ENCODE data around the gene REV3L.
"Not testable (repeated sequence)": the region's sequence is repeated elsewhere in the genome, so short reads cannot be mapped to it uniquely, and the experiment has no call there.

REV3L gene, protein sequence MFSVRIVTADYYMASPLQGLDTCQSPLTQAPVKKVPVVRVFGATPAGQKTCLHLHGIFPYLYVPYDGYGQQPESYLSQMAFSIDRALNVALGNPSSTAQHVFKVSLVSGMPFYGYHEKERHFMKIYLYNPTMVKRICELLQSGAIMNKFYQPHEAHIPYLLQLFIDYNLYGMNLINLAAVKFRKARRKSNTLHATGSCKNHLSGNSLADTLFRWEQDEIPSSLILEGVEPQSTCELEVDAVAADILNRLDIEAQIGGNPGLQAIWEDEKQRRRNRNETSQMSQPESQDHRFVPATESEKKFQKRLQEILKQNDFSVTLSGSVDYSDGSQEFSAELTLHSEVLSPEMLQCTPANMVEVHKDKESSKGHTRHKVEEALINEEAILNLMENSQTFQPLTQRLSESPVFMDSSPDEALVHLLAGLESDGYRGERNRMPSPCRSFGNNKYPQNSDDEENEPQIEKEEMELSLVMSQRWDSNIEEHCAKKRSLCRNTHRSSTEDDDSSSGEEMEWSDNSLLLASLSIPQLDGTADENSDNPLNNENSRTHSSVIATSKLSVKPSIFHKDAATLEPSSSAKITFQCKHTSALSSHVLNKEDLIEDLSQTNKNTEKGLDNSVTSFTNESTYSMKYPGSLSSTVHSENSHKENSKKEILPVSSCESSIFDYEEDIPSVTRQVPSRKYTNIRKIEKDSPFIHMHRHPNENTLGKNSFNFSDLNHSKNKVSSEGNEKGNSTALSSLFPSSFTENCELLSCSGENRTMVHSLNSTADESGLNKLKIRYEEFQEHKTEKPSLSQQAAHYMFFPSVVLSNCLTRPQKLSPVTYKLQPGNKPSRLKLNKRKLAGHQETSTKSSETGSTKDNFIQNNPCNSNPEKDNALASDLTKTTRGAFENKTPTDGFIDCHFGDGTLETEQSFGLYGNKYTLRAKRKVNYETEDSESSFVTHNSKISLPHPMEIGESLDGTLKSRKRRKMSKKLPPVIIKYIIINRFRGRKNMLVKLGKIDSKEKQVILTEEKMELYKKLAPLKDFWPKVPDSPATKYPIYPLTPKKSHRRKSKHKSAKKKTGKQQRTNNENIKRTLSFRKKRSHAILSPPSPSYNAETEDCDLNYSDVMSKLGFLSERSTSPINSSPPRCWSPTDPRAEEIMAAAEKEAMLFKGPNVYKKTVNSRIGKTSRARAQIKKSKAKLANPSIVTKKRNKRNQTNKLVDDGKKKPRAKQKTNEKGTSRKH (N-terminal part only)

DNA sequence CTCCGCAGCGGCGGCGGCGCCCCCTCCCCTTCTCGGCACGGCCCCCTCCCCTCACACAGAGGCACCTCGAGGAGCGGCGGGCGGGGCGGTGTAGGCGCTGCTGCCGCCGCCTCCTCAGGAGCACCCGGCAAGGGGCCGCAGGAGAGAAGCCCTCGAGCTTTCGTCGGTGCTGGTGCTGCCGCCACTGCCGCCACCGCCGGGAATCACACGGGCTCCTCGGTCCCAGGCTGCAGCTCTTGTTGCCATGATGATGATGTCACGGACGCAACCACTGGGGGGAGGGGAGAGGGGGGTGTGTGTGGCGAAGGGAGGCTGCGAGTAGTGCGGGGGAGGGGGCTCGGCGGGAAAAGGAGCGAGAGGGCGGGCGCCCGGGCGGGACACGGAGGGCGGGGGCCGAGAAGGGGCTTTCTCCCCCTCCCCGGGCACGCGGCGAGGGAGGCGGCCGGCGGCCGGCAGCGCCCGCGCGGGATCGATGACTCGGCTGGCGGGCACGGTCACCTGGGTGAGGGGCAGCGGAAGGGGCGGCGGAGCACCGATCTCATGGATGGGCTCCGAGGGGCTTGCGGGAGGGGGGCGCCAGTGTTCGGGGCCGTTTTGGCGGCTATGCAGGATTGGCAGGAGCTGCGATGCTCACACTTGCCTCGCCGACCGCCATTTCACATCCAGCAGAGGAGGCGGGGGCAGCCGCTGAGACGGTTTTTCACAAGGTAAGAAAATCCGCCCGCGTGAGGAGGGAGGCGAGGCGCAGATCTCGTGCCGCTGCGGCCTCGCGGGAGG lies at the start of gene REV3L:
REV3L (minus strand) TSS at position 260 of the 777 bp plus-strand sequence. CDS start 330 bp downstream, outside the sequence.
- DNase-seq (ENCODE audit: low read depth), result peak; percentile 85

DNA sequence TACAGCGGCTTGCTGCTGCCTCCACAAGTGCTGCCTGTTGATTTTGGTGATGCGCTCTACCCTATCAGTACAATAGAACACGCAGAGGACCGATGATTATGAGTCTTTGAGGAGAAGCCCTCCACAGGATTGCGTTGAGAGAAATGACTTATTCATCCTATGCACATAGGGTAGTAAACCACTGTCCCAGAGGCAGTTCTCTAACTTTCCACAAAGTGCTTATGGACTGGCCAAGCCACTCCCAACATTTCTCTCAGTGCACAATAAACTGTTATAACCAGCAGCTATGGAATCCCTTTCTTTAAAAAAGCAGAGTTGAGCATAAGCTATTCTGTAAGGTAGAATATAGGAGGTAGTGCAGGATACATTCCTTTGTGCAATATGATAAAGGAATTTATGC lies 48.2 kb upstream of the REV3L start:
- DNase-seq (ENCODE audit: low read depth), result no peak

DNA sequence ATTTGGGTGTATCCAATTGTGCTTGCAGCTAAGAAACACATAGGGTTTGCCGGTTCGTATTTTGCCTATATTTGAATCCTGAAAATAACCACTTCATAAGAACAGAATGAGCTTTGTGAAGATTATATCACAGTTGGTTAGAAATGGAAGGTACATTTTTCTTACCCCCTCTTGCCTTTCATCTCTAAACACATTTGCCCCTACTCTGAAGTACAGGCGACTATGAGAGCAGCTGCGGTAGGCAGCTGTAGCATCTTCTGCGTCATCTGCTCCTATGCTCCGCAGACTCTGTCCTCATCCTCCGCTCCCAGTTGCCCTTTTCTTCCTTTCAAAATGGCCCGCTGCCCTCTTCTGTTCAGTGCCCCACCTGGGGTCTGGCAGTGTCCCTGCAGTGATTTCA lies 47.6 kb upstream of the REV3L start:
- DNase-seq (ENCODE audit: low read depth), result no peak

DNA sequence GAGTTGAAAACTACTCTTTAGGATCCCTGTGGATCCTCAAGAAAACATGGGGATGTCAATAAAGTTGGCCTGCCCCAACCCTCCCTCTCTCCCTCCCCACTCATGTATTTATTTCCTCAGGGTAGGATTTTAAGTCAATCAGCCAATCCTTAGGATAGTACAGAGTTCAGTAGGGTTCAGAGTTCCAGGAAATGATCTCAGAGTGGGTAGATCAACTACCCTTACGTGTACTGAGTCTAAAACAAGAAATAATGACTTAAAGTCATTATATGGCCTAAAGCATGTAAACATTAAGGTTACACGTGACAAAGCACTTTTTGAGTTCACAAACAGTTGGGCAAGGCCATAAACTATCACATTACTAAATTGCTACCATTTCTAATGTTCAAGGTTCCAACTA lies 47.2 kb upstream of the REV3L start:
- DNase-seq (ENCODE audit: low read depth), result no peak

DNA sequence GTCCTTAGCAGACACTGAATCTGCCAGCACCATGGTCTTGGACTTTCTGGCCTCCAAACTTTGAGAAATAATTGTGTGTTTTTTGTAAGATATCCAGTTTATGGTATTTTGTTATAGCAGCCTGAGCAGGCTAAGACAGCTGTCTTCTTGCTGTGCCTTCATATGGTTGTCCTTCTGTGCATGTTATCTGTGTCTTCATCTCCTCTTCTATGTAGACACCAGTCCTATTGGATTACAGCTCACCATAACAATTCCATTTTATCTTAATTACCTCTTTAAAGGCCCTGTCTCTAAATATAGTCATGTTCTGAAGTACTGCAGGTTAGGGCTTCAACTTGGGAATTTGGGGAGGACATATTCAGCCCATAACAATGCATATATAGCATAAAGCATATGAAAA lies 44.3 kb upstream of the REV3L start:
- DNase-seq (ENCODE audit: low read depth), result no peak

DNA sequence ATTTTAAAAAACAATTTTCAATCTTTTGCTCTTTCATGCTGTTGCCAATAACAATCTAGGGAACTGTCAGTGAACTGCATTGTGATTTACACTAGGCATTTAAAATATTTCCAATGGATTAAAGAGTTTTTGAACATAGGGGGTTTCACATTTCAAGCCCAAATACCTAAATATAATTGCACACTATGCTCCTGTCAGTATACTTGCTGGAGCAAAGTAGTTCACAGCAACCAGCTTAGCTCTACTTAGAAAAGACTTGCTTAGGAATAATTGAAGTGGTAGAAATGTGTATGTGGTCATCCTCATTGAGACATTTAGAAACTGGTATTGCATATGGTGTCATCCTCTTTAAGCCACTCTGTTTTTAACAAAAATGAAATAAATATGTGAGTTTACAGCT lies 41.7 kb upstream of the REV3L start:
- DNase-seq (ENCODE audit: low read depth), result no peak

DNA sequence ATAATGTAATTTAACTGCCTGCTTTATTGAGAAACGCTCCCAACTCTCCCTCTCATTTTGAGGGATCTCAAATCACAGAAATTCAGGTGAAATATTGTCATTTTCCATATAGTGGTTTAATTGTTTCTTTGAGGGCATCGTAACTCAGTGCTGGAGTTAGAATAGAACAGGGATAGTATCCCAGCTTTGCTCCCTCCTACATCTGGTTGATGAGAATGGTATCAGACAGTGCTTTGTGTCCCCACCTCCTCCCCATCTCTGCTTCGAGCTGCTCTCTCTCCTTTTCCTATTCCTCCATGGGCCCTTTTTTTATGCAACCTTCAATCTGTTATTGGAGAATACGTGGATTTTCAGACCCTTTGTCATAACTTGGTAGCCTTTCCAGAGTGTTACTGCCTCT lies 41.2 kb upstream of the REV3L start:
- no peak for DNase-seq (ENCODE audit: low read depth)

DNA sequence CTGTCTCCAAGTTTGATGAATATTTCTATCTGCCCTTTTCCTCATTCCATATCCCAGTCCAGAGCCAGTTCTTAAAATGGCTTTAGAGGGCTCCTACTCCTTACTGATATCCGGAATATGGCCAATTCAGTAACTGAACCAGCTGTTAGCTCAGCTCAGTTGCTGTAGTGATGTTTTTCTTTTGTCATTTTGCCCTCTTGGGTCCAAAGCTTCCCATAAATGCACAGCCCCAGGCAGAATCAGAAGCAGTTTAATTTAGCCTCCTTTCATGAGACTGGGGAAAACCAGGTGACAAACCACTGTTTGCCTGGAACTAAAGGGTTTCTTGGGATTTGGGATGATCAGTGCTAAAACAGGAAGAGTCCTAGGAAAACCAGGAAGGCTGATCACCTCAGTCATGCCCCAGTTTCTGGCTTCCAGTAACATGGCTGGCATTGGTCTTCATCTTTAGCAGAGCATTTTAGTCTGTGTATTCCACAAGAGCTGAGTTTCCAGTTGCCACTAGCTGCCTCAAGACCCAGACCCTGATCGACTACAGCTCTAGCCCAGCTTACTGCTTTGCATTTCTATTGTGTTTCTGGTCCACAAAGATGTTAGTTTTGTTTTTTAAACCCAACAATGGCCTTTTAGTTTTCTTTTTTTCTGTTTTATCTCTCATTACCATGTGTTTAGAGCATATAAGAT lies 40.6 kb upstream of the REV3L start:
- DNase-seq (ENCODE audit: low read depth), result no peak

DNA sequence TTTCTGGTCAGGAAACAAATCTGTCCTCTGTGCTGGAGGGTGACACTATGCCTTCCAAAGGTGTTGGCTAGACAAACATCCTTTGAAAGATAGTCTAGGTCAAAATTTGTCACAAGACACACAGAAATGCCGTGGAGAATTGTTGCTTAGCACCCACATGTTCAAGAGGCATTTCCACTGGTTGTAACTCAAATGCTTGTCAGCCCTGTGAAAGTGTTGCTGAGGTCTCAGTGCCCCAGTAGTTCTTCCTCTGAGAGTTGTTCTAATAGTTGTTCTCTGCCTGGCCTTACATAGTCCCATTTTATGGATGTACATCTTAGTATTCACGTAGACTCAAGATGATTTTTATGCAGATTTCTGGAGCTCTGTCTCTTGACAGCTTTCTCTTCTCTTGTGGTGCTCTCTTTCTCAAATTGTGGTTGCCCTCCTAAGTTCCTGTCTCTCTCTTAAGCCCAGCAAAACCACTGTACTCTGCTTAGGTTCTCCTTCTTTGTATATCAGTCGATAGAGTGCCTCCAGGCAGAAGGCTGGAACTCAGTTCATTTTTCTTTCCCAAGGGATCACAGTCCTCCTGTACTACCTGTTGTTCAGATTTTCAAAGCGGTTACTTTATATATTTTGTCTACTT lies 39.5 kb upstream of the REV3L start:
- DNase-seq (ENCODE audit: low read depth), result no peak

DNA sequence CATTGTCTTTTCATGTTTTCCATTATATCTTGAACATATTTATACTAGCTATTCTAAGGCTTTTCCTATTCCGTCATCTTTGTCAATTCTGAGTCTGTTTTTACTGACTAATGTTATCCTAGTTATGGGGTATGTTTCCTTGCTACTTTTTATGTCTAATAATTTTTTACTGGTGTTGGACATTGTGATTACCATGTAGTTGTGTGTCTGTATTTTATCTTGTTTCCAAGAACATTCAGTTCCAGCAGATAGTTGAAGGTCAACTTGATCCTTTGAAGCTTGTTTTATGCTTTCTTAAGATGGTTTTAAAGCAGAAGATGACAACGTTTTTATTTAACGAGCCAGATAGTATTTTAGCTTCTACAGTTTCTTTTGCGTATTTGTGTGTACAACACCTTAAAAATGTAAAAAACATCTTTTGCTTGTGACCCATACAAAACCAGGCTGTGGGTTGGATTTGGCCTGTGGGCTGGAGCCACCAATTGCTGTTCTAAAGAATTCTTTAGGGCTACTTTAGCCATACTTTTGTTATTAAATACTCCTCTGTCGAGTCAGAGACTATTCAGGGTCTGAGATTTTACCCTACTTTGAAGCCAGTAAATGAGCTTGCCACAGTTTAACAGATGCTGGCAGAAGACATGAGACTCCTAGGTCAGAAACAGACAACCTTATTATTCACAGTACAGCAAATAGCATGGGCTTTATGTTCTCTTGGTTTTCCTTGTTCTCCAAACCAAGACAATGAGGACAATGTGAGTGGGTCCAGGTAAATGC lies 38.7 kb upstream of the REV3L start:
- DNase-seq (ENCODE audit: low read depth), result no peak

DNA sequence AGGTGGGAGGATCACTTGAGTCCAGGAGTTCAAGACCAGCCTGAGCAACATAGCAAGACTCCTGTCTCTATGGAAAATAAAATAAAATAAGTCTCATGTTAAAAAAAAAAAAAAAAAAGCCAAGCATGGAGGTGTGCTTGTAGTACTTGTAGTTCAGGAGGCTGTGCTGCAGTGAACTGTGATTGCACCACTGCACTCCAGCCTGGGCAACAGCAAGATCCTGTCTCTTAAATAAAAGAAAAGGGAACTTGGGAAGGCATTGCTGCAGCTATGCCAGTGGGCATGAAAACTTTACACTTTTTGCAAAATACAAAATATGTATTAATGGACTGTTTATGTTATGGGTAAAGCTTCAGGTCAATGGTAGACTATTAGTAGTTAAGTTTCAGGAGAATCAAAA lies 37.5 kb upstream of the REV3L start:
- DNase-seq (ENCODE audit: low read depth), result no peak

DNA sequence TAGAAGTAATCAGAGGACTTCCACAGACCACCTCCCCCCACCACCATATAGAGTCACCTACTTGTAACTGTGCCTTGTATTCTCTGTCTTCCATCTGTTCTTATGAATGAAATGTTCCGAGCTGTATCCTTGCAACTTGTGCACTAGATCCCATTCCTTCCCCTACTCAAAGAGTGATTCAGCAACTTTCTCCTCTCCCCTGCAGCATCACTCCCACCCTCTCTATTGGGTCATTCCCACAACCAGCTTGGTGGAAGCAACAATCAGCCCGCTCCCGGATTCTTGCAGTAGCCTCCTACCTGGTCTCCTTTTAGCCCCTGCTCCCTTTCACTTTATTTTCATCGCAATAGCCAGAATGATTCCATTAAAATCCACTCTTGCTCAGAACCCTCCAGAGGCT lies 34.9 kb upstream of the REV3L start:
- DNase-seq (ENCODE audit: low read depth), result no peak

DNA sequence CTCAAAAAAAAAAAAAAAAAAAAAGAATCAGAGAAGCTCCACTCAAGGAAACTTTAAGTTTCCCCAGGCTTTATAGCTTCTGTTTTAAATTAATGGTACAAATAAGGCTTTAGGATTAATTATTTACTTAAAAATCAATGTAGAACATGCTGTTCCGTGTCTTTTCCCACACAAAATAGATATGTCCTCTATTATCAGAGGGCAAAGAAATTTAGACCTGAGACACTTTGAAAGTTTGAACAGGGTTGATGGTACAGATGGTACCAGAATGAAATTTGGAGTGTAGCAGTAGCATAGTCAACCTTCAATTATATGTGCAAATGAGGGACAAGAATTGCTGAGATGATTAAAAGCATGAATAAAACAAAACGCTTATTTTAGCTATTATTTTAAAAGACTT lies 32.2 kb upstream of the REV3L start:
- no peak for DNase-seq (ENCODE audit: low read depth)

DNA sequence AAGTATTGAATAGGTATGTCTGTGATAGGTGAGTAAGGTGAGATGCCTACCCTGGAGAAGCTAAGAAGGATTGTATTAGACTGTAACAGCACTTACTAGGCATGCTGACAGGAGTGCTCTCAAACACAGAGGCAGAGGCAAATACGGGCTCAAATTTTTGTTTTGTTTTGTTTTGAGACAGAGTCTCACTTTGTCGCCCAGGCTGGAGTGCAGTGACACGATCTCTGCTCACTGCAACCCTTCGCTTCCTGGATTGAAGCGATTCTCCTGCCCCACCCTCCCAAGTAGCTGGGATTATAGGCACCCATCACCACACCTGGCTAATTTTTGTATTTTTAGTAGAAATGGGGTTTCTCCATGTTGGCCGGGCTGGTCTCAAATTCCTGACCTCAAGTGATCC lies 31.5 kb upstream of the REV3L start:
- not testable (repeated sequence) for DNase-seq (ENCODE audit: low read depth)

DNA sequence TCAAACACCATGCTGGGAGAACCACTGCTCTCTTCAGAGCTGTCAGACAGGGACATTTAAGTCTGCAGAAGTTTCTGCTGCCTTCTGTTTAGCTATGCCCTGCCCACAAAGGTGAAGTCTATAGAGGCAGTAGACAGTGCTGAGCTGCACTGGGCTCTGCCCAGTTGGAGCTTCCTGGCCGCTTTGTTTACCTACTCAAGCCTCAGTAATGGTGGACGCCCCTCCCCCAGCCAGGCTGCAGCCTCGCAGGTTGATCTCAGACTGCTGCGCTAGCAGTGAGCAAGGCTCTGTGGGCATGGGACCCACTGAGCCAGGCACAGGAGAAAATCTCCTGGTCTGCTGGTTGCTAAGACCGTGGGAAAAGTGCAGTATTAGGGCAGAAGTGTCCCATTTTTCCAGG lies 24.2 kb upstream of the REV3L start:
- not testable (repeated sequence) for DNase-seq (ENCODE audit: low read depth)

DNA sequence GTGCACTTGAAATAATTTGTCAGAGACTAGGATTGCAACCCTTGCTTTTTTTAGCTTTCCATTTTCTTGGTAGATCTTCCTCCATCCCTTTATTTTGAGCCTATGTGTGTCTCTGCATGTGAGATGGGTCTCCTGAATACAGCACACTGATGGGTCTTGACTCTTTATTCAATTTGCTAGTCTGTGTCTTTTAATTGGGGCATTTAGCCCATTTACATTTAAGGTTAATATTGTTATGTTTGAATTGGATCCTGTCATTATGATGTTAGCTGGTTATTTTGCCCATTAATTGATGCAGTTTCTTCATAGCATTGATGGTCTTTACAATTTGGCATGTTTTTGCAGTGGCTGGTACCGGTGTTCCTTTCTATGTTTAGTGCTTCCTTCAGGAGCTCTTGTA lies 22.5 kb upstream of the REV3L start:
- not testable (repeated sequence) for DNase-seq (ENCODE audit: low read depth)

DNA sequence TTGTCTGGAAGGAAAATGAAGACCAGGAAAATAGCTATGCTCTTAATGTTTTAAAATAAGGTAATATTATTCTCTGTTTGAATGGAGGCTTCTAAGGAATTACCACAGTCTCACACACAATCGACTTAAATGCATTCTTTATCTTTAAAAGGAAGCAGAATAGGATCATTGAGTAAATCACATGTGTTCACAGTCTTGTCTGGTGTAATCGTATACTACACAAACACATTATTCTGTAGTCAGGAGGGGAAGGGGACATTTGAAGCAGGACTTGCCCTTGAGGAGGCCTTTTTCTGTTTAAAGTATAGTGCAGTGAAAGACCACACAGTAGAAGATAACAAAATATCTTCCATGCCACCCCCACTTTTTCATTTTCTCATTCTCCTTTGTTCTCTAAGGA lies 20.6 kb upstream of the REV3L start:
- no peak for DNase-seq (ENCODE audit: low read depth)

DNA sequence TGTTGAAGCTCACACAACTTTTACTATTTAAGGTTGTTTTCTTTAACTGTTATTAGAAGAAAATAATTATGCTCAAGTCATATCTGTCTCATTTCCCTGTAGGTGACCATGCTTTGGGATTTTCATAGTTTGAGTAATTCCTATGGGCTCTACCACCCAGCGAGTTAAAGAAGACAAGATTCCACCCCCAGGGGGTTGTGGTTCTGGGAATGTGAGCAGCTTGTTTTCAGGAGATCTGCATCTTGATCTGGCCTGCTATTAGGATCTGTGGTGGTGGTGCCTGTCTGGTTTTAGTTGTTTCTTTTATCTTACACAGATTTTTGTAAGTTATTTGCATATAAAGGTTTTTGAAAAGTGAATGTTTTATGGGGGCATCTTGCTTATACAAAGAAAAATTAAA lies 20.2 kb upstream of the REV3L start:
- no peak for DNase-seq (ENCODE audit: low read depth)

DNA sequence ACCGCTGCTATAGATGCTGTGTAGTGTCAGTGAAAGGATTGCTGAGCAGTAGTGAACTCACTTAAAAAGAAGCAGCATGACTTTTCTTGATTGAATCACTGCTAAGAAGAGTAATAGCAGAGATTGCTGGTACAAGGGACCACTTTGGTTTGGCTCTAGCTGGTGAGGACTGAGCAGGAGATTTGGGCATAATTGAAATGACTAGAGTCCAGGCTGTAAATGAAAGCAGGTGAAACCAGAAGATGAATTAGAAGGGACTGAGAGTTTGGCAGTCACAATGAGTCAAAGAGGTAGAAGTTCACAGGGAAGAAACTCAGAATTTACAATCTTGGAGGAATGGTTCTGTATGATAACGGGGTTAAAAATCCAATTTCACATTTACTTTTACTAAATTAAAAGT lies 19.1 kb upstream of the REV3L start:
- no peak for DNase-seq (ENCODE audit: low read depth)

DNA sequence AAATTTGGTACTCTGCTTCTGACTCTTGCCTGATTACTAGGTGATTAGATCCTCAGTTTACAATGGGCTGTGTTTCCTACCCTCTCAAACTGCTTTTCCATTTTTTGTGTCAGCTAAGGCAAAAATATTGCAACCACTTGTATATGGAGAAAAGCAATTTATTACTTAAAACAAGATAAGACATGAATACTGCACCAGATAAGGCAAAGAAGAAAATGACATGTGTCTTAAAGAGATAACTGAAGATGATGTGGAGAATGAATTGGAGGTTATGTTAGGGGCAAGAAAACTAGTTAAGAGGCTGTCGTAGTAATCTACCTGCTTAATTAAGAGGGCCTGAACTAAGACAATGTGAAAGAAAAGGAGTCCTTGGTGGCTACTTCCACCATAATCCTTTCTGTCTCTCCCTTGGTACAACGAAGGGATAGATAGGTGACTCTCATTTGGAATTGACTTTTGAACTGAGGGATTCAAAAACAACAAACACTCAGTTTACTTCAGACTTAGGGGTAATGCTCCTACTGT lies 16.3 kb upstream of the REV3L start:
- no peak for DNase-seq (ENCODE audit: low read depth)
